Endothelial cell of umbilical vein (primary cell): ENCODE data around the gene ZDHHC23.

Experiments
- EZH2 ChIP-seq: IDR thresholded peaks from 2 replicates; pipeline ENCODE4 v1.6.1; 2012; ENCODE audit warnings: borderline replicate concordance, low read depth, mild to moderate bottlenecking, moderate library complexity, low read length, inconsistent platforms; ENCODE audit not compliant: severe bottlenecking
- FOS ChIP-seq: IDR thresholded peaks from 2 replicates; pipeline ENCODE4 v1.6.1; 2011; ENCODE audit warnings: mild to moderate bottlenecking, low read length, moderate library complexity, borderline replicate concordance; ENCODE audit not compliant: insufficient read depth
- GATA2 ChIP-seq: IDR thresholded peaks from 2 replicates; pipeline ENCODE4 v1.7.0; 2011; ENCODE audit warnings: low read depth, mild to moderate bottlenecking, moderate library complexity, mixed read lengths, low read length; ENCODE audit not compliant: insufficient read length, insufficient read depth
- MAX ChIP-seq: IDR thresholded peaks from 2 replicates; pipeline ENCODE4 v1.6.1; 2011; ENCODE audit not compliant: insufficient read depth, insufficient read length
- MYC ChIP-seq: IDR thresholded peaks from one replicate; pipeline ENCODE4 v1.6.1; 2011; ENCODE audit warnings: mild to moderate bottlenecking, low read depth, low read length
- POLR2A ChIP-seq: IDR thresholded peaks from 2 replicates; pipeline ENCODE4 v1.6.1; 2012; ENCODE audit warnings: low read depth, mild to moderate bottlenecking, control low read depth, low read length
- POLR2AphosphoS5 ChIP-seq: IDR thresholded peaks from 2 replicates; pipeline ENCODE4 v1.6.1; 2012; ENCODE audit warnings: low read depth, mild to moderate bottlenecking, control low read depth, low read length, moderate library complexity; ENCODE audit not compliant: insufficient read depth
- TF ChIP-seq, protein P1 (sequence below), 2 donors: IDR thresholded peaks; 1 replicate in 1 of 2; 2 replicates in 1 of 2; pipeline ENCODE4 v1.5.1; 2011; ENCODE audit warnings: low read length in 2 of 2, mild to moderate bottlenecking in 2 of 2, moderate library complexity in 2 of 2, control low read depth in 1 of 2, inconsistent platforms in 1 of 2, low read depth in 1 of 2; ENCODE audit not compliant: insufficient read depth in 1 of 2; ENCODE audit errors: extremely low read depth in 1 of 2

GRCh38 chr3:113953677-113954076, 5.9 kb downstream of the ZDHHC23 start:
- TF ChIP-seq, protein P1, sequence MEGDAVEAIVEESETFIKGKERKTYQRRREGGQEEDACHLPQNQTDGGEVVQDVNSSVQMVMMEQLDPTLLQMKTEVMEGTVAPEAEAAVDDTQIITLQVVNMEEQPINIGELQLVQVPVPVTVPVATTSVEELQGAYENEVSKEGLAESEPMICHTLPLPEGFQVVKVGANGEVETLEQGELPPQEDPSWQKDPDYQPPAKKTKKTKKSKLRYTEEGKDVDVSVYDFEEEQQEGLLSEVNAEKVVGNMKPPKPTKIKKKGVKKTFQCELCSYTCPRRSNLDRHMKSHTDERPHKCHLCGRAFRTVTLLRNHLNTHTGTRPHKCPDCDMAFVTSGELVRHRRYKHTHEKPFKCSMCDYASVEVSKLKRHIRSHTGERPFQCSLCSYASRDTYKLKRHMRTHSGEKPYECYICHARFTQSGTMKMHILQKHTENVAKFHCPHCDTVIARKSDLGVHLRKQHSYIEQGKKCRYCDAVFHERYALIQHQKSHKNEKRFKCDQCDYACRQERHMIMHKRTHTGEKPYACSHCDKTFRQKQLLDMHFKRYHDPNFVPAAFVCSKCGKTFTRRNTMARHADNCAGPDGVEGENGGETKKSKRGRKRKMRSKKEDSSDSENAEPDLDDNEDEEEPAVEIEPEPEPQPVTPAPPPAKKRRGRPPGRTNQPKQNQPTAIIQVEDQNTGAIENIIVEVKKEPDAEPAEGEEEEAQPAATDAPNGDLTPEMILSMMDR (IDR thresholded peaks at IDR 0.05; ENCODE audit: extremely low read depth in 1 of 2, insufficient read depth in 1 of 2, low read depth in 1 of 2, low read length in 2 of 2), result no peak
- no peak for TF ChIP-seq EZH2
- TF ChIP-seq MAX, result no peak
- no peak for TF ChIP-seq GATA2
- TF ChIP-seq FOS, result no peak
- no peak for TF ChIP-seq POLR2AphosphoS5
- TF ChIP-seq MYC, result no peak
- no peak for TF ChIP-seq POLR2A
